HepG2 (cell line): ENCODE results near the gene QSOX2. TPM values are rescaled to one million over a fixed set of nuclear protein-coding genes. Genes with fewer than 3 reads are reported as not detected.

ENCODE experiments used
- CREM ChIP-seq, 2 experiments: sonication (generic) in 1 of 2; formaldehyde crosslinking in 1 of 2; IDR thresholded peaks; 2 replicates each; pipeline versions ENCODE4 v1.4.0 to v1.6.1; 2016 to 2020; ENCODE audit warnings: antibody characterized with exemption in 1 of 2, mild to moderate bottlenecking in 1 of 2, missing genetic modification reagents in 1 of 2
- FOXA1 ChIP-seq, 2 experiments: fragments of 450-650 bp in 1 of 2; sonication (generic) in 1 of 2; formaldehyde crosslinking in 1 of 2; IDR thresholded peaks; 2 replicates each; pipeline versions ENCODE4 v1.4.0 to v1.6.1; 2016 to 2020; ENCODE audit warnings: missing genetic modification reagents in 1 of 2
- MED1 ChIP-seq: sonication (generic); formaldehyde crosslinking; IDR thresholded peaks from 2 replicates; pipeline ENCODE4 v1.4.0; 2020; ENCODE audit warnings: missing genetic modification reagents
- NFYB ChIP-seq: sonication (generic); formaldehyde crosslinking; IDR thresholded peaks from 2 replicates; pipeline ENCODE4 v1.4.0; 2020; ENCODE audit warnings: missing genetic modification reagents
- NR2C2 ChIP-seq: sonication (generic); formaldehyde crosslinking; IDR thresholded peaks from 2 replicates; pipeline ENCODE4 v1.4.0; 2020; ENCODE audit warnings: missing genetic modification reagents, mild to moderate bottlenecking, moderate library complexity, borderline replicate concordance
- SCMH1 ChIP-seq: sonication (generic); formaldehyde crosslinking; IDR thresholded peaks from 2 replicates; pipeline ENCODE4 v1.9.0; 2021; ENCODE audit warnings: missing genetic modification reagents, mild to moderate bottlenecking, borderline replicate concordance
- SIN3B ChIP-seq: fragments of 150-350 bp; IDR thresholded peaks from 2 replicates; pipeline ENCODE4 v1.6.1; 2014; ENCODE audit warnings: low read length
- THYN1 ChIP-seq: sonication (generic); formaldehyde crosslinking; IDR thresholded peaks from 2 replicates; pipeline ENCODE4 v1.8.1; 2023; ENCODE audit warnings: low read depth, mild to moderate bottlenecking, moderate library complexity, missing genetic modification reagents, borderline replicate concordance
- YEATS2 ChIP-seq: sonication (generic); formaldehyde crosslinking; IDR thresholded peaks from 2 replicates; pipeline ENCODE4 v1.4.0; 2020; ENCODE audit warnings: missing genetic modification reagents, borderline replicate concordance
- YEATS4 ChIP-seq: sonication (generic); formaldehyde crosslinking; IDR thresholded peaks from 2 replicates; pipeline ENCODE4 v1.4.0; 2020; ENCODE audit warnings: missing genetic modification reagents, borderline replicate concordance
- ZNF138 ChIP-seq: sonication (generic); formaldehyde crosslinking; IDR thresholded peaks from 2 replicates; pipeline ENCODE4 v1.5.0; 2020; ENCODE audit warnings: mild to moderate bottlenecking, low read depth, missing genetic modification reagents
- ZNF24 ChIP-seq: fragments of 450-650 bp; IDR thresholded peaks from 2 replicates; pipeline ENCODE4 v1.6.1; 2017; ENCODE audit warnings: antibody characterized with exemption, mild to moderate bottlenecking
- ZNF331 ChIP-seq: sonication (generic); formaldehyde crosslinking; IDR thresholded peaks from 2 replicates; pipeline ENCODE4 v1.4.0; 2020; ENCODE audit warnings: missing genetic modification reagents
- ZSCAN9 ChIP-seq: IDR thresholded peaks from 2 replicates; pipeline ENCODE4 v1.6.1; 2016; ENCODE audit warnings: borderline replicate concordance
- polyA plus RNA-seq, 8 experiments: library from polyadenylated mRNA; depleted of rRNA in 3 of 8; stranded (reverse) in 7 of 8; unstranded in 1 of 8; fragments of >200 nt; fragmentation: Illumina TruSeq in 4 of 8; extraction: Trizol in 4 of 8; gene quantifications; 2 replicates each; pipeline versions ENCODE4 v1.2.1 to v1.2.3, GENCODE V29; 2011 to 2016; ENCODE audit warnings: low read depth in 4 of 8, missing spikeins in 1 of 8, mixed read lengths in 1 of 8; ENCODE audit not compliant: insufficient read depth in 1 of 8
- total RNA-seq, 5 experiments: library from RNA; depleted of rRNA; stranded (reverse); fragments of >200 nt; fragmentation: Illumina TruSeq; extraction: Trizol; gene quantifications; 2 replicates each; pipeline ENCODE4 v1.2.3, GENCODE V29; 2016; ENCODE audit warnings: low read depth in 1 of 5
- TF ChIP-seq, protein P1 (sequence below): sonication (generic); formaldehyde crosslinking; IDR thresholded peaks from 2 replicates; pipeline ENCODE4 v1.9.0; 2022; ENCODE audit warnings: missing genetic modification reagents, mild to moderate bottlenecking, borderline replicate concordance

QSOX2 gene
- total and polyA plus RNA-seq, 2 of the 13 experiments (the other 11 are each of a cell fraction or from before 2014, with no cell fraction given), result 27.1 to 42.1 TPM

DNA sequence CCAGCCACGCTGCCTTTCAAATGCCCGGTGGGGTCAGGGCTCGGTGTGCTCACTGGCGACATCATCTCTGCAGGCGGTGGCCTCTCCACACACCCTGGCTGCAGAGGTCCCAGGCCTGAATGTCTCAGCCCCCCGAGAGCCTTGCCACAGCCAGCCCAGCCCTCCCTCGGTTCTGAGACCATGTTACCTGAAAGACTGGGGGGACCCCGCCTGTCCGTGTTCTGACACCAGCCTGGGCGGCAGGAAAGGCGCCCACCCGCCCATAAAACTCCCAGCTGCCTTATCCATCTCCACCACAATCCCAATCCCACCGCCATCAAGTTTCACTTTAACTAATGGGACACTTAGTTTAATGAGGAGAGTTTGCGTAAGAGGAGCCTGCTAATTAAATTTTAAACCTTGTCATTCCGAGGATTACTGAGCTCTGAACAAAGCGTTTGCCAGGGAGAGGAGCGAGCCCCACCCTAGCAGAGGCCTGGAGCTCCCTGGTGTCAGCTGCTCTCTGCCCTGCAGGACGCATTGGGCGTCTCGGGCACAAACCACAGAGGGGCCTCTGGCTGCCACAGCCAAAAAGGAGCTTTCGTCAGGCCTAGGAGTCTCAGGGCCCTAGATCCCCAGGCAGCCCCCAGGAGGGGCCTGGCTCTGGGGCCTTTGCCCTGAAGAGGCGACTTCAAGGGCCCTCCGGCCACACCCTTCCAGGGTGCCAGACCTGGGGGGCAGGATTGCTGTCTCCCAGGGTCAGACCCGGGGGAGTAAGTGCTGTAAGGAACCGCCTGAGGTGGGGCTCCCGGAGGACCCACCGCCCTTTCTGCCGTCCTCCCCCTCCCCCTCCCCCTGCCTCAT, 56.0 kb downstream of the QSOX2 start (continued):
- TF ChIP-seq SCMH1 (CRISPR knock-in tag), result no peak
- TF ChIP-seq ZNF24, result no peak
- TF ChIP-seq ZSCAN9 (CRISPR knock-in tag), result no peak
- TF ChIP-seq YEATS4, result no peak
- TF ChIP-seq NFYB (CRISPR knock-in tag), result no peak
- TF ChIP-seq YEATS2 (CRISPR knock-in tag), result no peak
- TF ChIP-seq, protein P1, sequence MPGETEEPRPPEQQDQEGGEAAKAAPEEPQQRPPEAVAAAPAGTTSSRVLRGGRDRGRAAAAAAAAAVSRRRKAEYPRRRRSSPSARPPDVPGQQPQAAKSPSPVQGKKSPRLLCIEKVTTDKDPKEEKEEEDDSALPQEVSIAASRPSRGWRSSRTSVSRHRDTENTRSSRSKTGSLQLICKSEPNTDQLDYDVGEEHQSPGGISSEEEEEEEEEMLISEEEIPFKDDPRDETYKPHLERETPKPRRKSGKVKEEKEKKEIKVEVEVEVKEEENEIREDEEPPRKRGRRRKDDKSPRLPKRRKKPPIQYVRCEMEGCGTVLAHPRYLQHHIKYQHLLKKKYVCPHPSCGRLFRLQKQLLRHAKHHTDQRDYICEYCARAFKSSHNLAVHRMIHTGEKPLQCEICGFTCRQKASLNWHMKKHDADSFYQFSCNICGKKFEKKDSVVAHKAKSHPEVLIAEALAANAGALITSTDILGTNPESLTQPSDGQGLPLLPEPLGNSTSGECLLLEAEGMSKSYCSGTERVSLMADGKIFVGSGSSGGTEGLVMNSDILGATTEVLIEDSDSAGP (CRISPR knock-in tag), result no peak
- TF ChIP-seq THYN1 (CRISPR knock-in tag), result no peak
- TF ChIP-seq MED1 (CRISPR knock-in tag), result no peak
- no peak for TF ChIP-seq CREM (IDR thresholded peaks at IDR 0.05)
- no peak for TF ChIP-seq CREM (CRISPR knock-in tag; IDR thresholded peaks at IDR 0.05)
- no peak for TF ChIP-seq NR2C2
- TF ChIP-seq ZNF331 (CRISPR knock-in tag), result no peak
- TF ChIP-seq FOXA1 (IDR thresholded peaks at IDR 0.05), result no peak
- TF ChIP-seq FOXA1 (CRISPR knock-in tag; IDR thresholded peaks at IDR 0.05), result no peak
- no peak for TF ChIP-seq ZNF138
- TF ChIP-seq SIN3B, result no peak
